IPS-15b (cell line): ENCODE measurements around the gene KAZALD1.

Source experiments
- H3K27me3 ChIP-seq: one replicate; pipeline ENCODE4 v1.6.1; 2013; ENCODE audit warnings: low read length; ENCODE audit not compliant: control insufficient read depth, insufficient read depth
- H3K36me3 ChIP-seq: one replicate; pipeline ENCODE4 v1.6.1; 2013; ENCODE audit warnings: low read length; ENCODE audit not compliant: control insufficient read depth, insufficient read depth
- H3K4me1 ChIP-seq: one replicate; pipeline ENCODE4 v1.6.1; 2013; ENCODE audit warnings: mild to moderate bottlenecking, low read length; ENCODE audit not compliant: control insufficient read depth, insufficient read depth
- H3K4me3 ChIP-seq: one replicate; pipeline ENCODE4 v1.5.1; 2013; ENCODE audit warnings: low read depth, low read length
- H3K9ac ChIP-seq: one replicate; pipeline ENCODE4 v1.6.1; 2013; ENCODE audit warnings: low read depth, mild to moderate bottlenecking, low read length
- H3K9me3 ChIP-seq: one replicate; pipeline ENCODE4 v1.6.1; 2013; ENCODE audit warnings: mild to moderate bottlenecking, low read length; ENCODE audit not compliant: control insufficient read depth, insufficient read depth

Gene KAZALD1

DNA sequence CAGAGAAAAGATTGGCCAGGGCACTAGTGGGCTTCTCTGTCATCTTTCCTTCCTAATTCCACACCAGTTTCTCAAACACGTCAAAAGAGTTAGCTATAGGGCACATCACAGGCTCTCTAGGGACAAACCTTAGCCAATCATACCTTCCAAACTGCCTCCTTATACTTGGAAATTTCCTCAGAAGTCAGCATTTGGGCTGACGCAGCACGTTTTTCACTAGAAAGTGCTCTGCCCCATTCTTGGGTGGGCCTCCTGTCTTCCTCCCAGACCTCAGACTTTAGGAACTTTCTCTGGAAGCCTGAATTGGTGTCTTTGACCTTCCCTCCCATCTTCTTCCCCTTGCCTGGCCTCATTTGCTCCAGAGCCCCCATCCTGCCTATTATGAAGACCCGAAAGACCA is 19.7 kb upstream of the KAZALD1 start:
- H3K9me3 ChIP-seq = no peaks in the 10 kb centered on the region
- H3K4me3 ChIP-seq = peak overlapping the region; percentile 22
- H3K9ac ChIP-seq = no peak overlapping the region

DNA sequence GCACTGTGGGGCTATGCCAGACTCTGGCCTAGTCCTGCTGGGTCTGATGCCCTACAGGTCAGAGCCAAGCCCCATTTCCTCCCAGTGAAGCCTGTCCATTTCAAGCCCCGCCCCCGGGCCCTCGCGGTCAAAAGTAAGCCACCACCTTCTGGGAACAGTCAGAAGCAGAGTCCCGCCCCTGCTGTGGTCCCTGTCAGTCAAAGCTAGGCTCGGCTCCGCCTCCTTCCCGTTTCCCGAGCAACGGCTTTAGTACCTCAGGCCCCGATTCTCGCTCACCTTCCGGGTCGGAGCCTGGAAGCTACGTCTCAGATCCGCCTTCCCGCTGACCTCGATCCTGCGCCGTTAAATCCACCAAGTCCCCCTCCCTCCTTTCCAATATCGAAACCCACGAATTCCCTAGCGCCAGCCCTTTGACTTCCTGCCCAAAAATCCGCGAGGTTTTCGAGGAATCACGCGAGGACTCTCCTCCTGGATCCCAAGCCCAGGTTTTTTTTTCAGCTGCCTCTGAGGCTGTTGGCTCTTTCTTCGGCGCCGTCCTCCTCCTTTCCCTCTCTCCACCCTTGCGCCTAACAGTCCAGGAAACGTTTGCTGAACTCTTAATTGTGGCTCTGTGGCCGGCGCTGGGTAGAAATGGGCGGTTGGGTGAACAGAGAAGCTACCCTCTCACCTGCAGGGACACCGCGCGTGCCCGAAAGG is 19.0 kb upstream of the KAZALD1 start:
- Histone ChIP-seq H3K9me3 (no peaks in the 10 kb centered on the region), H3K4me1 (peaks cover 9% of the 10 kb centered on the region), H3K9ac (peak overlapping the region; percentile 42), H3K4me3 (peak overlapping the region; percentile 79), H3K36me3 (no peaks in the 10 kb centered on the region), H3K27me3 (peaks cover 57% of the 10 kb centered on the region)

More for the DNA sequence above, 19.7 kb upstream of the KAZALD1 start:
- no peaks in the 10 kb centered on the region for H3K36me3 ChIP-seq
- H3K4me1 ChIP-seq = peaks cover 9% of the 10 kb centered on the region
- H3K27me3 ChIP-seq = peaks cover 50% of the 10 kb centered on the region

DNA sequence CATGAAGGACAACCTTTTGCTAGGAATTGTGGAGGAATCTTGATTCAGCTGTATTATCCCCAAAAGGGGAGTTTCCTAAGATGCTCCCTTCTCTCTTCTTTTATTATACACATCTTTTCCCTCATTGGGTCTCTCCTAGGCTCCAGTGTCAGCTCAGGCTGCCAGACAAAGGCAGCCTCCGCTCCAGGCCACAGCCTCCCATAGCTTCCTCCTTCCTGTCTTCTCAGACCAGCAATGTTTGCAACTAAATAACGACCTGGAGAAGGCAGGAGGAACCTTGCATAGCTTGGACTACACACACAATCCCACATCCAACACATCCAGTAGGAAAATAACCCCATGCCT is 18.5 kb upstream of the KAZALD1 start:
- Histone ChIP-seq H3K9ac (no peak overlapping the region), H3K4me1 (peaks cover 9% of the 10 kb centered on the region), H3K27me3 (peaks cover 62% of the 10 kb centered on the region), H3K36me3 (no peaks in the 10 kb centered on the region), H3K4me3 (peak overlapping the region; percentile 79), H3K9me3 (no peaks in the 10 kb centered on the region)

DNA sequence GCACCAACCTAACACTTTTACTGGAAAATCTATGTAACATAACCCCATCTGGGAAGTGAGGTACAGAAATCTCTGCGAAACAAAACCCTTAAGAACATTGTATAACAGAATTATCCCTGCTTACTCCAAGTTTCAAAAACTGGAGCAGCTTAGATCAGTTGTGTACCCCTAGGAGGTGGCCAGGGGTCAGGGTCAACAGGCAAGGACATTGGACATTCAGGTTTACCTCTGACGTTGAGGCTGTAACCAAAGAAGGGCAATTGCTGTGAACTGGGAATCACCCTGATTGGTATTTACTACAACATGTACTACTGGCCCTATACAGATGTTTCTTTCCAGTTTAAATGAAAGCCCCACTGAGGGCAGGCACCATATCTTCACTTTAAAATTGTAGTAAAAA is 17.7 kb upstream of the KAZALD1 start:
- Histone ChIP-seq H3K9ac (no peak overlapping the region), H3K4me1 (peaks cover 9% of the 10 kb centered on the region), H3K27me3 (peaks cover 69% of the 10 kb centered on the region), H3K36me3 (no peaks in the 10 kb centered on the region), H3K9me3 (no peaks in the 10 kb centered on the region), H3K4me3 (no peak overlapping the region)

DNA sequence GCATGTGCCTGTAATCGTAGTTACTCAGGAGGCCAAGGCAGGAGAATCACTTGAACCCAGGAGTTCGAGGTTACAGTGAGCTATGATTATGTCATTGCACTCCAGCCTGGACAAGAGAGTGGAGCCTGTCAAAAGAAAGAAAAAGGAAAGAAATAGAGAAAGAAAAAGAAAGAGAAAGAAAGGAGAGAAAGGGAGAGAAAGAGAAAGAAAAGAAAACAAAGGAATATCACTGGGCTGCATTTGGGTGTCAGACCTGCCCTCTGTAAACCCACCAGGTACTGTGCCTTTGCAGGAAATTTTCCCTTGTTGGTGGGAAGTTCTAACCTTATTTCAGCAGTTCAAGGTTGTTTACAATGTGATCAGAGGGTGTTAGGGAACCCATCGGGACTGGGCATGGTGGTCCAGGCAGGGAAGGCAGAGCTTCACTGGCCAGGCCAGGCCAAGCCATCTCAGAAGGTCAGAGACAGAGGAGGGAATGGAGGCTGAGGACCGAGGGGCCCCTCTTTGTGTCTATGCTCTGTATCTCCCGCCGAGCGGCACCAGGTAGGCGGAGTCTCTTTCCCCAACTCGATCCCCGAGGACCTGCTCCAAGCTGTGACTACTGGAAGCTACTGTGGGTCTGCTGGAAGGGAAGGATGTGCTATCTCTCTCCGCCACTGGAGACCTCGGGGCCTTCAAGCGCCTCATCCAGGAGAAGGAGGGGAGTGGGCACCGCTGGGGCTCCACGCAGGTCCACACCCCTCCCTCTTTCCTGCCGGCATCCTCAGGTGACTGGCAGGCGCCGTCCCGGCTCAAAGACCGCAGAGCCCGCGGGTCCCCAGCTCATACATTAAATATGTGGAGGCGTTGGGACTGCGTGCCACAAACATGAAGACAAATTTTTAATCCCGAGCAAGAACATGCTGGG is 15.2 kb upstream of the KAZALD1 start:
- Histone ChIP-seq H3K36me3 (no peaks in the 10 kb centered on the region), H3K4me3 (peak overlapping the region; percentile 48), H3K9me3 (no peaks in the 10 kb centered on the region), H3K27me3 (peaks cover 83% of the 10 kb centered on the region), H3K4me1 (peaks cover 14% of the 10 kb centered on the region), H3K9ac (no peak overlapping the region)

DNA sequence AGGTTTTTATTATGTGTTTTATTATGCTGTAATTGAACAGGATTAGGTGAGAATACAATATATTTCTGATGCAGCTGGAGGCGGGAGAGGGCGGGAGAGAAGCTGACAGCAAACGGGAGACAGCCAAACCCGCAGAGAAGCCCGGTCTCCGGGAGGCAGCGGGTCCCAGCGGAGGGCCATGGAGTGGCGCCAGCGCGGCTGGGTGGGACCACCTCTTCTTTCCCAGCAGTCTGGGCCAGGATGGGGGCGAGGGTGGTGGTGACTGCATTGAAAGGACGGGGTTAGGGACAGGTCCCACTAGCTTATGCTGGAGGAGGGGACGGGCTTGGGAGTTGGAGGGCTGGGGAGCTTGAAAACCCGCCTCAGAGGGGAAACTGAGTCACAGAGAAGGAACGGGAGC is 14.5 kb upstream of the KAZALD1 start:
- Histone ChIP-seq H3K9ac (no peak overlapping the region), H3K36me3 (no peaks in the 10 kb centered on the region), H3K4me1 (peaks cover 12% of the 10 kb centered on the region), H3K4me3 (peak overlapping the region; percentile 48), H3K27me3 (peaks cover 90% of the 10 kb centered on the region), H3K9me3 (no peaks in the 10 kb centered on the region)

DNA sequence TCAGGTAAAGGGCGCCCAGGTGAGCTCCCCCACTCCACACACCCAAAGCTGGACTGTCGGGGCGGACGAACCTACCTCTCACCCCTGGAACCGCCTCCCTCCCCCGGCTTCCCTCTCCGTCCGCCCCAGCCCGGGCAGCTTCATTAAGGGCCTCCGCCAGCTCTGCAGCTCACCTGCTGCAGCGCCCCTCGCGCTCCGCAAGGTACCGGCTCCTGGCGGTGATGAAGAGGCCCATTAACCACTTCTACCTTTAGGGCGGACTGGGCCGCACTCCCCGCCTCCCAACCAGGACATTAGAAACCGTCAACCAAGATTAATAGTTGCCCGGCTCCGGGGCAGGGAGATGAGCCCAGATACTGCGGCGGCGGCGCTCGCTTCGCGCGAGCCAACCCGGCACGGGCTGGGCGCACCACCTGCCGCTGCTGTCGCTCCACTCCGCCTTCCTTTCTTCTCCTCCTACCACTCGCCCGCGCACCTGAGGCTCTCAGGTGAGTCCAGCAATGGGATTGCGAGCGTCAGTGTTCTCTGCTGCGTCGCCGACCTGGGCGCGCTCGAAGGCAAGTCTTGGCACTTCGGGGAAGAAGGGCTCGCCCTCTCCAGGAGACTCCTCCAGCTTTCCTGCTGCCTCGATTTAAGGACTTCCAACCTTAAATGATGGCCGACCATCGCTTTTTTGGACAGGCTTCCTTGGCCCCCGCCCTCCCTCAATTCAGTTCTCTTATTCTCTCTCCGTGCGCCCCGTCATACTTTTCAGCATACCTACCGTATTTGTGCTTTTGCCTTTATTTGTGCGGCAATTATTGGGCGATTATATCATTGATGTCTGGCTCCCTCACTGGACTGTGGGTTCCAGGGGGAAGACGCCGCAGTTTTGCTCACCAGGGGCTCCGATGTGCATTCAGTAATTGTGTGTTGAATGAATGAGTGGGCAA is 13.6 kb upstream of the KAZALD1 start:
- no peaks in the 10 kb centered on the region for H3K36me3 ChIP-seq
- H3K27me3 ChIP-seq = peaks cover 93% of the 10 kb centered on the region
- H3K4me3 ChIP-seq = peak overlapping the region; percentile 48
- H3K4me1 ChIP-seq = peaks cover 9% of the 10 kb centered on the region
- no peak overlapping the region for H3K9ac ChIP-seq
- H3K9me3 ChIP-seq = no peaks in the 10 kb centered on the region

DNA sequence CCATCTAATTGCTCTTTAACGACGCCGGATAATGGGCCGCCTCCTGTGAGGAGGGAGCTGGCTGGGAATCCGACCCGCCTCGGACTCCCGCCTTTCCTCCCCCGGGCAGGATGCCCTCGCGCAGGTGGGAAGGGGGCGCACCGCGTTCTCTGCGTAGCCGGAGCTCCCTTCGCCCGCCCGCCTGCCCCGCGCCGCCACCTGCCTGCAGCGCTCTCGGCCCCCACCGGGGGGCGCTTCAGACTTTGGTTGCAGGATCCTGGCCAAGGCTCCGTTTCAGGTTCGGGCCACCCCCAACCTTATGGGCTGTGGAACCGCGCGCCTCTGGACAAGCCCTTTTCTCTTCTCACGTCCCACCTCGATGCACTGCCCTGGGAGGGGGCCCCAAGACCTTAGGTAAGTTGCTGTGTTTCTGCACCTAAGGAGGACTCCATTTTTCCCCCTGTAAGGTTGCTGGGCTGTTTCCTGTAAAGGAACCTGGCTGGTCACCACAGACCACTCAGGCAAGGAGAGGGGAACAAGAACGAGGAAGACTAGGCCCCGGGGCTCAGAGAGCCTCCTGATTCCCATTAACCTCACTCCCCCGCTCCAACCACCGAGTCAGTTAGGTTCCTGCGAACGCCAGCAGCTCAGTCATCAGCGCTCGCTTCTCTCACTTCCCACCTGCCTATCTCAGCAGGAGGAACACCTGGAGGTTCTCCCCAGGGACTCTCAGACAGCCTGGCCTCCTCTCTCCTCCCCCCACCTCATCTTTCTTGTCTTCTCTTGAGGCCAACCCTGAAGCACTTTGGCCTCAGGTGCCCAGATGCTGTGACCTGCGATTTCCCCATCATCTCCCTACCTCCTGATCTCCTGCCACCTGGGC is 11.3 kb upstream of the KAZALD1 start:
- Histone ChIP-seq H3K4me3 (peak overlapping the region; percentile 31), H3K27me3 (peaks cover 73% of the 10 kb centered on the region), H3K36me3 (no peaks in the 10 kb centered on the region), H3K4me1 (peaks cover 7% of the 10 kb centered on the region), H3K9me3 (no peaks in the 10 kb centered on the region), H3K9ac (no peak overlapping the region)

DNA sequence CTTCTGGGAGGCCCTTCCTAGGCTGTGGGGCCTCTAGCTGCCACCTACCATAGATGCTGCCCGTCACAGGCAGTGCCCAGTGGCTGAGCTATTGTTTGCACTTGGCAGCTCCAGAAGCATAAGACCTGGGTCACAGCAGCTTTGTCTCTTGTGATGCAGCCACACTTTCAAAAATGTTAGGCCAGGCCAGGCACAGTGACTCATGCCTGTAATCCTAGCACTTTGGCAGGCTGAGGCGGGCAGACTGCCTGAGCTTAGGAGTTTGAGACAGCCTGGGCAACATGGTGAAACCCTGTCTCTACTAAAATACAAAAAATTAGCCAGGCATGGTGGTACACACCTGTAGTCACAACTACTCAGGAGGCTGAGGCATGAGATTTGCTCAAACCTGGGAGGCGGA is 9.5 kb upstream of the KAZALD1 start:
- Histone ChIP-seq H3K4me3 (no peak overlapping the region), H3K36me3 (no peaks in the 10 kb centered on the region), H3K9me3 (no peaks in the 10 kb centered on the region), H3K4me1 (peaks cover 5% of the 10 kb centered on the region), H3K9ac (no peak overlapping the region), H3K27me3 (peaks cover 54% of the 10 kb centered on the region)

DNA sequence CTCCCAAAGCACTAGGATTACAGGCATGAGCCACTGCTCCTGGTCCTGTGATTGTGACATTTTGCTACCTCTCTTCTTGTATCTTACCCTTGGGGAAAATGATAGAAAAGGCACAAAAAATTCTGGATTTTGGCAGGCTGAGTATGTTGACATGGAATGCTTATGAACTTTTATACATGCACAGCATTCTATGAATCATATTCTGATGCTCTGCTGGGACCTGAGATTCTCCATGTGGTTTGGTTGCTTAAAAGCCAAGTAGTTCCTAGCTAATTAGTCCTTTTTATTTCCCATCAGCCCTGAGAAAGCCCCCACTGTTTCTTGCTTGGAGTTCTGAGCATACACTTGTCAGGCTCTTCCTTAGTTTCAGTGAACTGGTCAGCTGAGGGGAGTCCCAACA is 8.3 kb upstream of the KAZALD1 start:
- no peak overlapping the region for H3K9ac ChIP-seq
- peaks cover 5% of the 10 kb centered on the region for H3K4me1 ChIP-seq
- no peak overlapping the region for H3K4me3 ChIP-seq
- H3K9me3 ChIP-seq = no peaks in the 10 kb centered on the region
- H3K27me3 ChIP-seq = peaks cover 42% of the 10 kb centered on the region
- H3K36me3 ChIP-seq = no peaks in the 10 kb centered on the region

DNA sequence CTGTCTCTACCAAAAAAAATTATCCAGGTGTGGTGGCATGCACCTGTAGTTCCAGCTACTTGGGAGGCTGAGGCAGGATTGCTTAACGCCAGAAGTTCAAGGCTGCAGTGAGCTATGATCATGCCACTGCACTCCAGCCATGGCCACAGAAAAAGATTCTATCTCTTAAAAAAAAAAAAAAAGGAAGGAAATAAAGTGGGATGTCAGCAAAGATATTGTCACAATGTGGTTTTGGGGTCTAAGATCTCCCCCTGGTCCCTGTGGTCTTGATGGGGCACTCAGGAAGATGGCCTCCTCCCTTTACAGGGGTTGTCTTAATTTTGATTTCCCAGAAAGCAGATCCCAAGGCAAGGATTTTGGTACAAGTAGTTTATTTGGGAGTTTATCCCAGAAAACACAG is 7.4 kb upstream of the KAZALD1 start:
- no peaks in the 10 kb centered on the region for H3K36me3 ChIP-seq
- H3K9me3 ChIP-seq = no peaks in the 10 kb centered on the region
- no peak overlapping the region for H3K9ac ChIP-seq
- H3K4me3 ChIP-seq = no peak overlapping the region
- H3K4me1 ChIP-seq = peaks cover 5% of the 10 kb centered on the region
- H3K27me3 ChIP-seq = peaks cover 34% of the 10 kb centered on the region
